Measurements from ENCODE around the gene VKORC1. TPM values are rescaled to one million over a fixed set of nuclear protein-coding genes. Genes with fewer than 3 reads are reported as not detected.
"Not testable (repeated sequence)": the region's sequence is repeated elsewhere in the genome, so short reads cannot be mapped to it uniquely, and the experiment has no call there.

The VKORC1 gene
- total and polyA plus RNA-seq, 2 experiments from 2014 or later = 105 to 195 TPM

DNA sequence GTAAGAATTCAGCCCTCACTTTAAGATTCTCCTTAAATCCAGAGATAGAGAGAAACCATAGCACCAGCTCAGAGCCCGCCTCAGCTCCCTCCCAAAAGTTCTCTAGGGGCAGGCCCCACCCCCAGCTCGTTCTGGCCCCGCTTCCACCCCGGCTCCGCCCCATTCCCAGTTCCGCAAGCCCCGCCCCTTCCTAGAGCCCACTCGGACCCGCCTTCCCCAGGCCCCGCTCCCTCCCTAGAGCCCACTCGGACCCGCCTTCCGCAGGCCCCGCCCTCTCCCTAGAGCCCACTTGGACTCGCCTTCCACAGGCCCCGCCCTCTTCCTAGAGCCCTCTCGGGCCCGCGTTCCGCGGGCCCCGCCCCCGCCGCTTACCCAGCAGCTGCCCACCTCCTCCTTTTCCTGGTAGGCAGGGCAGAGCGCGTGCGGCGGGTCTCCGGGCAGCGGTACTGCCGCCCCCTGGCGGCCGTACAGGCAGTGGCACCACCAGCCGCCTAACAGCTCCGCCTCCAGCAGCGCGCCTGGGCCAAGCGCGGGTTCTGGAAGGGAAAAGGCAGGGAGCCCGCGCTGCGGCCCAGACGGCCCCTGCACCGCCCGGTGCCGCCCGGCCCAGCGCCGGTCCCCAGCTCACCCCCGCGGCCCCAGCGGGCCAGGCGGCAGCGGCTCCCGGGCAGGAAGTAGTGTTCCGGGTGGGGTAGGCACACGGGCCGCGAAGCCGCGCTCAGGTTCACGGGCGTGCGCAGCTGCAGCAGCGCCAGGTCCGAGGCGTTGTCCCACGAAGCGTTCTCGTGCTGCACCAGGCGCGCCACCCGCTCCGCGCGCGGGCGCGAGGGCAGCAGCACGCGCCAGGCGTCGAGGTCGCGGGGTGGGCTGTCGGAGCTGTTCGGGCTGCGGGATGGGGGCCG lies 47.8 kb upstream of the VKORC1 start:
- Histone ChIP-seq H3K27me3 (no peaks in the 10 kb centered on the region), H3K9me2 (replicated peaks; ENCODE audit: insufficient read depth) (no peaks in the 10 kb centered on the region), H3K4me3 (peak overlapping the region; percentile 14), H3K4me1 (ENCODE audit: insufficient read depth) (peaks cover 18% of the 10 kb centered on the region), H3K9me3 (ENCODE audit: low read depth) (no peaks in the 10 kb centered on the region), H2AFZ (peak overlapping the region; percentile 78), H3K4me2 (peak overlapping the region; percentile 75), H3K79me2 (no peaks in the 10 kb centered on the region), H3K36me3 (replicated peaks; ENCODE audit: insufficient read depth, low read depth) (no peaks in the 10 kb centered on the region), H3K27ac (peak overlapping the region; percentile 73), H4K20me1 (ENCODE audit: insufficient read depth, poor library complexity, severe bottlenecking) (no peaks in the 10 kb centered on the region)
- peak; percentile 100 for DNase-seq (ENCODE audit: low spot score)
- TF ChIP-seq, protein P1, sequence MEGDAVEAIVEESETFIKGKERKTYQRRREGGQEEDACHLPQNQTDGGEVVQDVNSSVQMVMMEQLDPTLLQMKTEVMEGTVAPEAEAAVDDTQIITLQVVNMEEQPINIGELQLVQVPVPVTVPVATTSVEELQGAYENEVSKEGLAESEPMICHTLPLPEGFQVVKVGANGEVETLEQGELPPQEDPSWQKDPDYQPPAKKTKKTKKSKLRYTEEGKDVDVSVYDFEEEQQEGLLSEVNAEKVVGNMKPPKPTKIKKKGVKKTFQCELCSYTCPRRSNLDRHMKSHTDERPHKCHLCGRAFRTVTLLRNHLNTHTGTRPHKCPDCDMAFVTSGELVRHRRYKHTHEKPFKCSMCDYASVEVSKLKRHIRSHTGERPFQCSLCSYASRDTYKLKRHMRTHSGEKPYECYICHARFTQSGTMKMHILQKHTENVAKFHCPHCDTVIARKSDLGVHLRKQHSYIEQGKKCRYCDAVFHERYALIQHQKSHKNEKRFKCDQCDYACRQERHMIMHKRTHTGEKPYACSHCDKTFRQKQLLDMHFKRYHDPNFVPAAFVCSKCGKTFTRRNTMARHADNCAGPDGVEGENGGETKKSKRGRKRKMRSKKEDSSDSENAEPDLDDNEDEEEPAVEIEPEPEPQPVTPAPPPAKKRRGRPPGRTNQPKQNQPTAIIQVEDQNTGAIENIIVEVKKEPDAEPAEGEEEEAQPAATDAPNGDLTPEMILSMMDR (IDR thresholded peaks at IDR 0.05; ENCODE audit: poor library complexity) = peak; percentile 96
- no peak for TF ChIP-seq EZH2 (IDR thresholded peaks at IDR 0.05; ENCODE audit: borderline replicate concordance)
- 23% methylated on average over 51 of the region's 89 CpGs for WGBS (ENCODE audit: low lambda C conversion rate, missing lambda C conversion rate)

- Histone ChIP-seq H3K27ac (peak overlapping the region; percentile 73), H2AFZ (peak overlapping the region; percentile 32)
Measured at GRCh38 chr16:31141489-31142108, 47.0 kb upstream of the VKORC1 start.

DNA sequence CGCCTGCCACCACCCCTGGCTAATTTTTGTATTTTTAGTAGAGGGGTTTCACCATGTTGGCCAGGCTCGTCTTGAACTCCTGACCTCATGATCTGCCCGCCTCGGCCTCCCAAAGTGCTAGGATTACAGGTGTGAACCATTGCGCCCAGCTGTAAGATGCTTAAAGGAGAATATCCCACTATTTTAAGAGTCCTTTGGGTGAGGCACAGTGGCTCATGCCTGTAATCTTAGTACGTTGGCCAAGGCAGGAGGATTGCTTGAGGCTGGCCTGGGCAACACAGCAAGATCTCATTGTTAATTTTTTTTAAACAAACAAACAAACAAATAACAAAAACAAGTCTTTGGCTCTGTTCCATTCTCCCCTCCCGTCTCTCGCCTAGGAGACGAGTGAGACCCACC lies 46.5 kb upstream of the VKORC1 start:
- Histone ChIP-seq H3K4me2 (peak overlapping the region; percentile 72), H3K4me1 (ENCODE audit: insufficient read depth) (peaks cover 18% of the 10 kb centered on the region), H3K27ac (peak overlapping the region; percentile 73)
- H3K9me2 ChIP-seq (replicated peaks; ENCODE audit: insufficient read depth); H3K79me2 ChIP-seq; H3K27me3 ChIP-seq; H3K9me3 ChIP-seq (ENCODE audit: low read depth); H2AFZ ChIP-seq; DNase-seq (ENCODE audit: low spot score); H4K20me1 ChIP-seq (ENCODE audit: insufficient read depth, poor library complexity, severe bottlenecking); H3K36me3 ChIP-seq (replicated peaks; ENCODE audit: insufficient read depth, low read depth); H3K4me3 ChIP-seq: not testable (repeated sequence)
- 91% methylated on average over 9 of the region's 9 CpGs for WGBS (ENCODE audit: low lambda C conversion rate, missing lambda C conversion rate)

More at GRCh38 chr16:31141489-31142108, 47.0 kb upstream of the VKORC1 start:
- no peaks in the 10 kb centered on the region for H3K9me3 ChIP-seq (ENCODE audit: low read depth)
- DNase-seq (ENCODE audit: low spot score) = peak; percentile 71
- H3K4me1 ChIP-seq (ENCODE audit: insufficient read depth) = peaks cover 18% of the 10 kb centered on the region
- peak overlapping the region; percentile 72 for H3K4me2 ChIP-seq
- TF ChIP-seq, protein P1 (IDR thresholded peaks at IDR 0.05; ENCODE audit: poor library complexity) = no peak
- no peak for TF ChIP-seq EZH2 (IDR thresholded peaks at IDR 0.05; ENCODE audit: borderline replicate concordance)
- TF ChIP-seq EZH2phosphoT487 (IDR thresholded peaks at IDR 0.05; ENCODE audit: low read depth, severe bottlenecking, unreplicated experiment) = no peak
- peaks cover 2% of the 10 kb centered on the region for H3K79me2 ChIP-seq
- H3K9me2 ChIP-seq (replicated peaks; ENCODE audit: insufficient read depth) = no peaks in the 10 kb centered on the region
- H3K36me3 ChIP-seq (replicated peaks; ENCODE audit: insufficient read depth, low read depth) = no peaks in the 10 kb centered on the region
- no peaks in the 10 kb centered on the region for H4K20me1 ChIP-seq (ENCODE audit: insufficient read depth, poor library complexity, severe bottlenecking)
- no peak overlapping the region for H3K4me3 ChIP-seq
- 36% methylated on average over 10 of the region's 10 CpGs for WGBS (ENCODE audit: low lambda C conversion rate, missing lambda C conversion rate)
- H3K27me3 ChIP-seq = no peaks in the 10 kb centered on the region
